HG03460 (cell line): ENCODE data around the gene PSG11.
"Not testable (repeated sequence)": the region's sequence is repeated elsewhere in the genome, so short reads cannot be mapped to it uniquely, and the experiment has no call there.

Source experiments
- ATAC-seq: cut with Tn5 transposase; IDR thresholded peaks from one replicate; pipeline ENCODE4 v1.9.1; 2021; ENCODE audit not compliant: unreplicated experiment

Gene PSG11

DNA sequence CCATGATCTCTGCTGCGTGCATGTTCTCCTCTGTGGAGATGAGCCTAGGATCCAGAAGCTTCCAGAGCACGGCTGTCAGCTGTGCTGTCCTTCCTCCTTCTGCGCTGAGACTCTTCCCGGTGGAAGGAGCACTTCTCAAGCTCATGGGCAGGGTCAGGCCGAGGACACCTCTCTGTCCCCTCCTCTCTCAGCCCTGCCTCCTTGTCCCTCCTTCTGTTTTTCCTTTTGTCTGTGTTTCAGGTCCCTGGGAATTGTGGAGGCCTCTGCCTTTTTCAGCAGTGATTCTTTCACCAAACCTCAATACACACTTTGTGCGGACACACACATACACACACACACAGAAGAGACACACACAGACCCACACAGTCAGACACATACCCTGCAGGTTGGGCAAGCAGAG is at the start of gene PSG11:
Gene PSG11 (minus strand): TSS at position 101 of the 400 bp plus-strand sequence. CDS start 97 bp downstream, at position 4.
- ATAC-seq: not testable (repeated sequence)

GRCh38 chr19:43062418-43062817 is 36.1 kb upstream of the PSG11 start:
- ATAC-seq: not testable (repeated sequence)

DNA sequence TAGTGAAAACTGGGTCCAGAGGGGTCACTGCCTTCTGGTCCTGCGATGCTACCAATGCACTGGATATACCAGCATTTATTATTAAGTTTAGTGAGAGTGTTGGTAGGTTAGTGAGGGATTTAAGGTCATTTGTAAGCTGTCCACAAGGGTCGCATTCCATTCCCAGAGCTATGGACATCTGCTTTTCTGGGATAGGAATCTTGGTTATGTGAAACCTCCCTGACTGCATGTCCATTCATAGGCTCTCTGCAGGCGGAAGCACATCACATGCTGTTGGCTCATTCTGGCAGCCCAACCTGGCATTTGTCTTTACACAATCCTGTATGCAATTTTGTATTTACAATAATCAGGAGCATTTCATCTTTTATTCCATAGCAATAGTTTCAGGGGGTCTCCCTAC is 35.1 kb upstream of the PSG11 start:
- not testable (repeated sequence) for ATAC-seq

DNA sequence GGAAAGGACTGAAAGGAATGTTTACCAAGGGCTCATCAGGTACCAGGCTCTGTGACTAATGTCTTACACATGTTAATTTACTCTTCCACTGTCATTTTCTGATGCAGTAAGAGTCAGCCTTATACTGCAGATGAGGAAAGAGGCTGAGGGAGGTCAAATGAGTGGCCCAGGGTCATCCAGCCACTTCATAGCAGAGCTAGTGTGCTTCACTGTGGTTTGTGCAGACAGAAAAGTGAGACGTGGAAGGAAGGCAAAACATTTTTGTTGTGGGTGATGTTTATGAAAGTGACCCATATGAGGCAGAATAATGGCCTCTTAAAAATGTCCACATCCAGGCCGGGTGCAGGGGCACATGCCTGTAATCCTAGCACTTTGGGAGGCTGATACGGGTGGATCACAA is 34.0 kb upstream of the PSG11 start:
- ATAC-seq: not testable (repeated sequence)

DNA sequence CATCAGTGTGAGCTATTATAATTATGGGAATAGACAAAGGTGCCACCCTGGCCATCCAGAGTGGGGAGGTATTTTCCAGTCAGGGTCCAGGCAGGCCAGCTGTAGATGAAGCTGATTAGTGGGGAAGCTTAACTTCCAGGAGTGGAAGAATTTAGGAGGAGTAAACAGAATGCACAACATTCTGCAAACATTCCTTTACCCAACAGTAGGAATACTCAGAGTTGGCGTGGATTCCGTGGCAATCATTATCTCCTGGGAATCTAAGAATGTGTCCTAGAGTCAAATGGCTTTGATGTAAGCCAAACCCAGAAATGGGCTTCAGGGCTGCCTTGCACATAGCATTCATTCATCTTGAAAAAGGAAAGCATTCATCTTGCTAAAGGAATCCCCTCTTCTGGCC is 33.2 kb upstream of the PSG11 start:
- ATAC-seq: not testable (repeated sequence)

- not testable (repeated sequence) for ATAC-seq
These were observed 32.2 kb upstream of the PSG11 start for GRCh38 chr19:43058440-43058839.

- ATAC-seq: not testable (repeated sequence)
These were observed 21.7 kb upstream of the PSG11 start for GRCh38 chr19:43047966-43048365.

DNA sequence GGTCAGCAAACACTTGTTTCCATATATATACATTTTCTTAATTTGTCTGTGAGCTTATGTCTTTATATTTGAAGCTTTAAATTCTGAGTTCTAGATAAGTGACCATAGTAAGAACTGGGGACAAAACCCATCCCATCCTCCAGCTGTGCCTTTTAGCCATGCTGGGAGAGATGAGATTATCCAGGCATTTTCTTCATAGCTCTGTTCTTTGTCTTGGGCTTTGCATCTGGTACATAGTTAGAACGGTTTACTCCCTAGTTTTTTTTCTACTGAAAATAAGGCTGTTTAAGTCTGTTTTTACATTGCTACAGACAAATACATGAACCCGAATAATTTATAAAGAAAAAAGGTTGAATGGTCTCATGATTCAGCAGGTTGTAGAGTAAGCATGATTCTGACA is 20.3 kb upstream of the PSG11 start:
- not testable (repeated sequence) for ATAC-seq

DNA sequence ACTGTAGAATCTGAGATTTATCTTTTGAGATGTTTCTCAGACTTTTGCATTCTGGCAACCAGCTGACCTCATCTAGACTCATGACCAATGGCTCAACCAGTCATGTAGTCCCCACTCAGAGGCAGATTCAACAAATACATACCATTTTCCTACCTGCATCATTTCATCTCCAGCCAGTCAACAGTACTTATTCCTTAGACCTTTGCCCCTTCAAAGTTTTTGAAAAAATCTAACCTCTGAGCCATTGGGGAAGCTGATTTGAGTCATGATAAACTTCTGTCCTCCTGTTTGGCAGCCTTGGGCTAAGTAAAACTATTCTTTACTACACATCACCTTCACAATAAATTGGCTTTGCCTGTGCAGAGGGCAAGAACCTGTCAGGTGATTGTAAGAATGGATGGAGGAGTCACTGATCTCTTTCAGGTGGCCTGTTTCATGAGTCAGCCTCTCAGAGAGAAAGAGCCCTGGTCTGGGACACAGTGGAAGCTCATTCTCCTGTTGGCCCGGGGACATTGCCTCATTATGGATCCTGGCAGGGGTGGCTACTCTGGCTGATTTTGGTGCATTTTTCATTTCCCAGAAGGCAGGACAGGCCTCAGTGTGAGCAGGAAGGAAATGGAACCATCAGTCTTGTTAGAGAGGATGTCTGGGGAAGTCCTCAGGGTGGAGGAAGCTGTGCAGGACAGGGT is 17.4 kb upstream of the PSG11 start:
- ATAC-seq: not testable (repeated sequence)

DNA sequence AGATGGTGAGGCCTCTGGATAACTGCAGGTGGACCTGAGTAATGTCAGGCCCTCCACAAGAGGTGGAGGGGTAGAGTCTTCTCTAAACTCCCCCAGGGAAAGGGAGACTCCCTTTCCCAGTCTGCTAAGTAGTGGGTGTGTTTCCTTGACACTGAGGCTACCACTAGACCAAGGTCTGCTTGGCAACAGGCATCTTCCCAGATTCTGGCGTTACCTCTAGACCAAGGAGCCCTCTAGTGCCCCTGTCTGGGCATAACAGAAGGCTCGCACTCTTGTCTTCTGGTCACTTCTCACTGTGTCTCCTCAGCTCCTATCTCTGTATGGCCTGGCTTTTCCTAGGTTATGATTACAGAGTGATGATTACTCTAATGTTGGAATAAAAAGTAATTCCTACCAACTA is 5.4 kb upstream of the PSG11 start:
- ATAC-seq: not testable (repeated sequence)

- no peak for ATAC-seq
These were observed 2.6 kb upstream of the PSG11 start for GRCh38 chr19:43028866-43029265.

GRCh38 chr19:43027985-43028384 is 1.7 kb upstream of the PSG11 start:
- not testable (repeated sequence) for ATAC-seq

GRCh38 chr19:43027061-43027460 is 792 bp upstream of the PSG11 start:
- not testable (repeated sequence) for ATAC-seq

GRCh38 chr19:43022098-43022497 is 4.2 kb downstream of the PSG11 start:
- ATAC-seq: not testable (repeated sequence)

GRCh38 chr19:43021629-43022028 is 4.6 kb downstream of the PSG11 start:
- not testable (repeated sequence) for ATAC-seq

GRCh38 chr19:43019588-43019987 is 6.7 kb downstream of the PSG11 start:
- not testable (repeated sequence) for ATAC-seq

GRCh38 chr19:43005841-43006240 is 20.4 kb downstream of the PSG11 start:
- ATAC-seq: not testable (repeated sequence)

GRCh38 chr19:43004846-43005245 is 21.4 kb downstream of the PSG11 start:
- not testable (repeated sequence) for ATAC-seq

DNA sequence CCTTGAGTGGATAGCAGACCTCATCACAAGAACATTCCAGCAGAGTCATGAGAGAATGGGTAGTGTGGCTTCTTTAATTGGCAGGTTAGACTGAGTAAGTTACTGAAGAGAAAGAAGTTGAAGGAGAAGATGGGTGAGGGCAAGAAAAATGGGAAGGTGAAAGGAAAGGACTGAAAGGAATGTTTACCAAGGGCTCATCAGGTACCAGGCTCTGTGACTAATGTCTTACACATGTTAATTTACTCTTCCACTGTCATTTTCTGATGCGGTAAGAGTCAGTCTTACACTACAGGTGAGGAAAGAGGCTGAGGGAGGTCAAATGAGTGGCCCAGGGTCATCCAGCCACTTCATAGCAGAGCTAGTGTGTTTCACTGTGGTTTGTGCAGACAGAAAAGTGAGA is 22.6 kb downstream of the PSG11 start:
- not testable (repeated sequence) for ATAC-seq

GRCh38 chr19:43002948-43003347 is 23.3 kb downstream of the PSG11 start:
- not testable (repeated sequence) for ATAC-seq

- ATAC-seq: not testable (repeated sequence)
These were observed 30.1 kb downstream of the PSG11 start for GRCh38 chr19:42996161-42996560.

- not testable (repeated sequence) for ATAC-seq
These were observed 34.2 kb downstream of the PSG11 start for GRCh38 chr19:42992029-42992604.
